HEK293 (cell line): ENCODE data around the gene UBE2D3.

Experiments used
- GLIS1 ChIP-seq: fragments of 450-650 bp; formaldehyde crosslinking; IDR thresholded peaks from 2 replicates; pipeline ENCODE4 v1.5.1; 2016; ENCODE audit warnings: missing biosample characterization, missing genetic modification characterization
- IKZF3 ChIP-seq: fragments of 450-650 bp; IDR thresholded peaks from 2 replicates; pipeline ENCODE4 v1.5.0; 2018; ENCODE audit warnings: missing biosample characterization, mild to moderate bottlenecking, missing genetic modification characterization, moderate library complexity
- KLF7 ChIP-seq: fragments of 450-650 bp; formaldehyde crosslinking; IDR thresholded peaks from 2 replicates; pipeline ENCODE4 v1.5.1; 2016; ENCODE audit warnings: missing biosample characterization, missing genetic modification characterization, borderline replicate concordance
- PRDM1 ChIP-seq: fragments of 450-650 bp; formaldehyde crosslinking; IDR thresholded peaks from 2 replicates; pipeline ENCODE4; 2016; ENCODE audit warnings: missing biosample characterization, missing genetic modification characterization
- SP7 ChIP-seq: fragments of 450-650 bp; formaldehyde crosslinking; IDR thresholded peaks from 2 replicates; pipeline ENCODE4 v1.5.1; 2016; ENCODE audit warnings: missing biosample characterization, missing genetic modification characterization
- ZBTB20 ChIP-seq: fragments of 450-650 bp; formaldehyde crosslinking; IDR thresholded peaks from 2 replicates; pipeline ENCODE4 v1.5.1; 2016; ENCODE audit warnings: missing biosample characterization, missing genetic modification characterization
- ZFP41 ChIP-seq: fragments of 450-650 bp; formaldehyde crosslinking; IDR thresholded peaks from 2 replicates; pipeline ENCODE4 v1.5.1; 2016; ENCODE audit warnings: missing biosample characterization, missing genetic modification characterization, borderline replicate concordance
- ZNF114 ChIP-seq: fragments of 450-650 bp; formaldehyde crosslinking; IDR thresholded peaks from 2 replicates; pipeline ENCODE4 v1.5.0; 2017; ENCODE audit warnings: missing biosample characterization, missing genetic modification characterization
- ZNF16 ChIP-seq: fragments of 450-650 bp; formaldehyde crosslinking; IDR thresholded peaks from 2 replicates; pipeline ENCODE4 v1.5.1; 2016; ENCODE audit warnings: low read depth, missing biosample characterization, missing genetic modification characterization
- ZNF354C ChIP-seq: fragments of 450-650 bp; formaldehyde crosslinking; IDR thresholded peaks from 2 replicates; pipeline ENCODE4 v1.5.1; 2016; ENCODE audit warnings: missing biosample characterization, missing genetic modification characterization, low read depth, borderline replicate concordance
- ZNF423 ChIP-seq: fragments of 450-650 bp; formaldehyde crosslinking; IDR thresholded peaks from 2 replicates; pipeline ENCODE4 v1.5.1; 2016; ENCODE audit warnings: missing biosample characterization, missing genetic modification characterization
- ZNF473 ChIP-seq: fragments of 450-650 bp; formaldehyde crosslinking; IDR thresholded peaks from 2 replicates; pipeline ENCODE4 v1.5.1; 2017; ENCODE audit warnings: missing biosample characterization, missing genetic modification characterization
- ZNF514 ChIP-seq: fragments of 450-650 bp; formaldehyde crosslinking; IDR thresholded peaks from 2 replicates; pipeline ENCODE4 v1.5.1; 2016; ENCODE audit warnings: missing biosample characterization, missing genetic modification characterization
- ZNF558 ChIP-seq: fragments of 450-650 bp; formaldehyde crosslinking; IDR thresholded peaks from 2 replicates; pipeline ENCODE4 v1.5.1; 2016; ENCODE audit warnings: missing biosample characterization, missing genetic modification characterization
- ZNF600 ChIP-seq: fragments of 450-650 bp; formaldehyde crosslinking; IDR thresholded peaks from 2 replicates; pipeline ENCODE4 v1.5.1; 2016; ENCODE audit warnings: missing biosample characterization, missing genetic modification characterization
- ZNF629 ChIP-seq: fragments of 450-650 bp; formaldehyde crosslinking; IDR thresholded peaks from 2 replicates; pipeline ENCODE4 v1.5.1; 2017; ENCODE audit warnings: missing biosample characterization, missing genetic modification characterization
- ZNF658 ChIP-seq: fragments of 450-650 bp; formaldehyde crosslinking; IDR thresholded peaks from 2 replicates; pipeline ENCODE4; 2016; ENCODE audit warnings: missing biosample characterization, missing genetic modification characterization
- ZNF791 ChIP-seq: fragments of 450-650 bp; formaldehyde crosslinking; IDR thresholded peaks from 2 replicates; pipeline ENCODE4 v1.5.1; 2016; ENCODE audit warnings: missing biosample characterization, missing genetic modification characterization
- TF ChIP-seq, protein P1 (sequence below): fragments of 450-650 bp; formaldehyde crosslinking; IDR thresholded peaks from 2 replicates; pipeline ENCODE4 v1.5.1; 2016; ENCODE audit warnings: missing biosample characterization, missing genetic modification characterization
- TF ChIP-seq, protein P2 (sequence below): fragments of 450-650 bp; formaldehyde crosslinking; IDR thresholded peaks from 2 replicates; pipeline ENCODE4 v1.5.1; 2016; ENCODE audit warnings: missing biosample characterization, missing genetic modification characterization, low read depth
- TF ChIP-seq, protein P3 (sequence below): fragments of 450-650 bp; IDR thresholded peaks from 2 replicates; pipeline ENCODE4 v1.5.1; 2018; ENCODE audit warnings: missing biosample characterization, mild to moderate bottlenecking, missing genetic modification characterization
- TF ChIP-seq, protein P4 (sequence below): fragments of 450-650 bp; formaldehyde crosslinking; IDR thresholded peaks from 2 replicates; pipeline ENCODE4 v1.5.1; 2016; ENCODE audit warnings: missing biosample characterization, missing genetic modification characterization
- TF ChIP-seq, protein P5 (sequence below): fragments of 450-650 bp; formaldehyde crosslinking; IDR thresholded peaks from 2 replicates; pipeline ENCODE4; 2016; ENCODE audit warnings: missing biosample characterization, missing genetic modification characterization
- TF ChIP-seq, protein P6 (sequence below): fragments of 450-650 bp; formaldehyde crosslinking; IDR thresholded peaks from 2 replicates; pipeline ENCODE4 v1.5.1; 2016; ENCODE audit warnings: missing biosample characterization, missing genetic modification characterization
- TF ChIP-seq, protein P7 (sequence below): fragments of 450-650 bp; formaldehyde crosslinking; IDR thresholded peaks from 2 replicates; pipeline ENCODE4 v1.5.1; 2017; ENCODE audit warnings: missing biosample characterization, missing genetic modification characterization

The UBE2D3 gene

DNA sequence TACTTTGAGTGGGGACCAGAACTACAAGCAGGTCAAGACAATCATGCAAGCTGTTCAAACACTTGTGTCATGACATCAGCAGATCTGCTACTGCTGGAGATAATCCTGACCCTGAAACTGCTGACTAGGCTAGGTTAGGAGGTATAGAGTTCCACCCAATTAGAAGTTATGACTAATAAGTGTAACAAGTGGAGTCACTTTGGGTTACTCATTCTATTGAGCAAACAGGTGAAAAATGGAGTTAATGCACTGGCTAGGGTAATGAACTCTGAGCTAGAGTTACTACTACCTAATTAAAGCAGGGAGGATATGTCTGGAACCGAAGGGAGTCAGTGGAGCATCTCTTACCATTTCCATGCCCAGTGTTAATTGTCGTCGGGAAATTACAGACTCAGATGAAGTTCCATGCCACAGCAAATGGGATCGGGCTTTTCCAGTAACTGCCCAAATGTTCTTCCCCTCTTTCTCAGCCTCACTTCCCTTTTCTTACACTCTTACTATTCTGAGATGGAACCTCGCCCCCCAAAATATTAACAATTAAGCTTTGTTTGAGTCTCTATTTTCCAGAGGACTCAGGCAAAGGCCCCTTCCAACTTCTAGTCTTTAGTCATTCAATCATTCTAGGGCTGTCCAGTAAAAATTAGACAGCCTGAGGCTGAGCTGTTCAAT, 46.7 kb downstream of the UBE2D3 start (continued):
- TF ChIP-seq, protein P1, sequence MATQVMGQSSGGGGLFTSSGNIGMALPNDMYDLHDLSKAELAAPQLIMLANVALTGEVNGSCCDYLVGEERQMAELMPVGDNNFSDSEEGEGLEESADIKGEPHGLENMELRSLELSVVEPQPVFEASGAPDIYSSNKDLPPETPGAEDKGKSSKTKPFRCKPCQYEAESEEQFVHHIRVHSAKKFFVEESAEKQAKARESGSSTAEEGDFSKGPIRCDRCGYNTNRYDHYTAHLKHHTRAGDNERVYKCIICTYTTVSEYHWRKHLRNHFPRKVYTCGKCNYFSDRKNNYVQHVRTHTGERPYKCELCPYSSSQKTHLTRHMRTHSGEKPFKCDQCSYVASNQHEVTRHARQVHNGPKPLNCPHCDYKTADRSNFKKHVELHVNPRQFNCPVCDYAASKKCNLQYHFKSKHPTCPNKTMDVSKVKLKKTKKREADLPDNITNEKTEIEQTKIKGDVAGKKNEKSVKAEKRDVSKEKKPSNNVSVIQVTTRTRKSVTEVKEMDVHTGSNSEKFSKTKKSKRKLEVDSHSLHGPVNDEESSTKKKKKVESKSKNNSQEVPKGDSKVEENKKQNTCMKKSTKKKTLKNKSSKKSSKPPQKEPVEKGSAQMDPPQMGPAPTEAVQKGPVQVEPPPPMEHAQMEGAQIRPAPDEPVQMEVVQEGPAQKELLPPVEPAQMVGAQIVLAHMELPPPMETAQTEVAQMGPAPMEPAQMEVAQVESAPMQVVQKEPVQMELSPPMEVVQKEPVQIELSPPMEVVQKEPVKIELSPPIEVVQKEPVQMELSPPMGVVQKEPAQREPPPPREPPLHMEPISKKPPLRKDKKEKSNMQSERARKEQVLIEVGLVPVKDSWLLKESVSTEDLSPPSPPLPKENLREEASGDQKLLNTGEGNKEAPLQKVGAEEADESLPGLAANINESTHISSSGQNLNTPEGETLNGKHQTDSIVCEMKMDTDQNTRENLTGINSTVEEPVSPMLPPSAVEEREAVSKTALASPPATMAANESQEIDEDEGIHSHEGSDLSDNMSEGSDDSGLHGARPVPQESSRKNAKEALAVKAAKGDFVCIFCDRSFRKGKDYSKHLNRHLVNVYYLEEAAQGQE (tag by site-specific recombination), result no peak
- TF ChIP-seq ZNF600 (peak; percentile 68), IKZF3 (tag by site-specific recombination) (0 out of 2 replicates have a peak, but pooled peaks have one; percentile 21), ZNF354C (tag by site-specific recombination) (no peak), ZFP41 (tag by site-specific recombination) (no peak), ZBTB20 (no peak), ZNF514 (tag by site-specific recombination) (no peak), ZNF473 (tag by site-specific recombination) (no peak), ZNF558 (tag by site-specific recombination) (peak; percentile 57; the same call in 1 of the 2 replicates), ZNF423 (tag by site-specific recombination) (no peak), ZNF791 (tag by site-specific recombination) (no peak), KLF7 (tag by site-specific recombination) (no peak), ZNF658 (tag by site-specific recombination) (no peak), SP7 (tag by site-specific recombination) (peak; percentile 93), ZNF16 (tag by site-specific recombination) (no peak), ZNF629 (tag by site-specific recombination) (peak; percentile 95), GLIS1 (tag by site-specific recombination) (no peak), PRDM1 (peak; percentile 64; the same call in 1 of the 2 replicates), ZNF114 (tag by site-specific recombination) (no peak)
- TF ChIP-seq, protein P2, sequence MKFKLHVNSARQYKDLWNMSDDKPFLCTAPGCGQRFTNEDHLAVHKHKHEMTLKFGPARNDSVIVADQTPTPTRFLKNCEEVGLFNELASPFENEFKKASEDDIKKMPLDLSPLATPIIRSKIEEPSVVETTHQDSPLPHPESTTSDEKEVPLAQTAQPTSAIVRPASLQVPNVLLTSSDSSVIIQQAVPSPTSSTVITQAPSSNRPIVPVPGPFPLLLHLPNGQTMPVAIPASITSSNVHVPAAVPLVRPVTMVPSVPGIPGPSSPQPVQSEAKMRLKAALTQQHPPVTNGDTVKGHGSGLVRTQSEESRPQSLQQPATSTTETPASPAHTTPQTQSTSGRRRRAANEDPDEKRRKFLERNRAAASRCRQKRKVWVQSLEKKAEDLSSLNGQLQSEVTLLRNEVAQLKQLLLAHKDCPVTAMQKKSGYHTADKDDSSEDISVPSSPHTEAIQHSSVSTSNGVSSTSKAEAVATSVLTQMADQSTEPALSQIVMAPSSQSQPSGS (tag by site-specific recombination), result no peak
- TF ChIP-seq, protein P3, sequence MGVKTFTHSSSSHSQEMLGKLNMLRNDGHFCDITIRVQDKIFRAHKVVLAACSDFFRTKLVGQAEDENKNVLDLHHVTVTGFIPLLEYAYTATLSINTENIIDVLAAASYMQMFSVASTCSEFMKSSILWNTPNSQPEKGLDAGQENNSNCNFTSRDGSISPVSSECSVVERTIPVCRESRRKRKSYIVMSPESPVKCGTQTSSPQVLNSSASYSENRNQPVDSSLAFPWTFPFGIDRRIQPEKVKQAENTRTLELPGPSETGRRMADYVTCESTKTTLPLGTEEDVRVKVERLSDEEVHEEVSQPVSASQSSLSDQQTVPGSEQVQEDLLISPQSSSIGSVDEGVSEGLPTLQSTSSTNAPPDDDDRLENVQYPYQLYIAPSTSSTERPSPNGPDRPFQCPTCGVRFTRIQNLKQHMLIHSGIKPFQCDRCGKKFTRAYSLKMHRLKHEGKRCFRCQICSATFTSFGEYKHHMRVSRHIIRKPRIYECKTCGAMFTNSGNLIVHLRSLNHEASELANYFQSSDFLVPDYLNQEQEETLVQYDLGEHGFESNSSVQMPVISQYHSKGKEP (tag by site-specific recombination), result no peak
- TF ChIP-seq, protein P4, sequence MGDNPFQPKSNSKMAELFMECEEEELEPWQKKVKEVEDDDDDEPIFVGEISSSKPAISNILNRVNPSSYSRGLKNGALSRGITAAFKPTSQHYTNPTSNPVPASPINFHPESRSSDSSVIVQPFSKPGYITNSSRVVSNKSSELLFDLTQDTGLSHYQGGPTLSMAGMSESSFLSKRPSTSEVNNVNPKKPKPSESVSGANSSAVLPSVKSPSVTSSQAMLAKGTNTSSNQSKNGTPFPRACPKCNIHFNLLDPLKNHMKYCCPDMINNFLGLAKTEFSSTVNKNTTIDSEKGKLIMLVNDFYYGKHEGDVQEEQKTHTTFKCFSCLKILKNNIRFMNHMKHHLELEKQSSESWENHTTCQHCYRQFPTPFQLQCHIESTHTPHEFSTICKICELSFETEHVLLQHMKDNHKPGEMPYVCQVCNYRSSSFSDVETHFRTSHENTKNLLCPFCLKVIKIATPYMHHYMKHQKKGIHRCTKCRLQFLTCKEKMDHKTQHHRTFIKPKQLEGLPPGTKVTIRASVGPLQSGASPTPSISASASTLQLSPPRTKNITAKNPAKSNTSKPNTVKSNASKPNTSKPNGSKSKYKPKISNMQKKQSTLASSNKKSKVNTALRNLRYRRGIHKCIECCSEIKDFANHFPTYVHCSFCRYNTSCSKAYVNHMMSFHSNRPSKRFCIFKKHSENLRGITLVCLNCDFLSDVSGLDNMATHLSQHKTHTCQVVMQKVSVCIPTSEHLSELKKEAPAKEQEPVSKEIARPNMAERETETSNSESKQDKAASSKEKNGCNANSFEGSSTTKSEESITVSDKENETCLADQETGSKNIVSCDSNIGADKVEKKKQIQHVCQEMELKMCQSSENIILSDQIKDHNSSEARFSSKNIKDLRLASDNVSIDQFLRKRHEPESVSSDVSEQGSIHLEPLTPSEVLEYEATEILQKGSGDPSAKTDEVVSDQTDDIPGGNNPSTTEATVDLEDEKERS, result no peak
- TF ChIP-seq, protein P5, sequence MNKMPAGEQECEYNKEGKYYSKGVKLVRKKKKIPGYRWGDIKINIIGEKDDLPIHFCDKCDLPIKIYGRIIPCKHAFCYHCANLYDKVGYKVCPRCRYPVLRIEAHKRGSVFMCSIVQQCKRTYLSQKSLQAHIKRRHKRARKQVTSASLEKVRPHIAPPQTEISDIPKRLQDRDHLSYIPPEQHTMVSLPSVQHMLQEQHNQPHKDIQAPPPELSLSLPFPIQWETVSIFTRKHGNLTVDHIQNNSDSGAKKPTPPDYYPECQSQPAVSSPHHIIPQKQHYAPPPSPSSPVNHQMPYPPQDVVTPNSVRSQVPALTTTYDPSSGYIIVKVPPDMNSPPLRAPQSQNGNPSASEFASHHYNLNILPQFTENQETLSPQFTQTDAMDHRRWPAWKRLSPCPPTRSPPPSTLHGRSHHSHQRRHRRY (tag by site-specific recombination), result no peak
- TF ChIP-seq, protein P6, sequence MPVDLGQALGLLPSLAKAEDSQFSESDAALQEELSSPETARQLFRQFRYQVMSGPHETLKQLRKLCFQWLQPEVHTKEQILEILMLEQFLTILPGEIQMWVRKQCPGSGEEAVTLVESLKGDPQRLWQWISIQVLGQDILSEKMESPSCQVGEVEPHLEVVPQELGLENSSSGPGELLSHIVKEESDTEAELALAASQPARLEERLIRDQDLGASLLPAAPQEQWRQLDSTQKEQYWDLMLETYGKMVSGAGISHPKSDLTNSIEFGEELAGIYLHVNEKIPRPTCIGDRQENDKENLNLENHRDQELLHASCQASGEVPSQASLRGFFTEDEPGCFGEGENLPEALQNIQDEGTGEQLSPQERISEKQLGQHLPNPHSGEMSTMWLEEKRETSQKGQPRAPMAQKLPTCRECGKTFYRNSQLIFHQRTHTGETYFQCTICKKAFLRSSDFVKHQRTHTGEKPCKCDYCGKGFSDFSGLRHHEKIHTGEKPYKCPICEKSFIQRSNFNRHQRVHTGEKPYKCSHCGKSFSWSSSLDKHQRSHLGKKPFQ (tag by site-specific recombination), result no peak
- TF ChIP-seq, protein P7, sequence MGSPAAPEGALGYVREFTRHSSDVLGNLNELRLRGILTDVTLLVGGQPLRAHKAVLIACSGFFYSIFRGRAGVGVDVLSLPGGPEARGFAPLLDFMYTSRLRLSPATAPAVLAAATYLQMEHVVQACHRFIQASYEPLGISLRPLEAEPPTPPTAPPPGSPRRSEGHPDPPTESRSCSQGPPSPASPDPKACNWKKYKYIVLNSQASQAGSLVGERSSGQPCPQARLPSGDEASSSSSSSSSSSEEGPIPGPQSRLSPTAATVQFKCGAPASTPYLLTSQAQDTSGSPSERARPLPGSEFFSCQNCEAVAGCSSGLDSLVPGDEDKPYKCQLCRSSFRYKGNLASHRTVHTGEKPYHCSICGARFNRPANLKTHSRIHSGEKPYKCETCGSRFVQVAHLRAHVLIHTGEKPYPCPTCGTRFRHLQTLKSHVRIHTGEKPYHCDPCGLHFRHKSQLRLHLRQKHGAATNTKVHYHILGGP (tag by site-specific recombination), result no peak
